ENCODE results near the gene ALDH1A1.

Gene ALDH1A1

DNA sequence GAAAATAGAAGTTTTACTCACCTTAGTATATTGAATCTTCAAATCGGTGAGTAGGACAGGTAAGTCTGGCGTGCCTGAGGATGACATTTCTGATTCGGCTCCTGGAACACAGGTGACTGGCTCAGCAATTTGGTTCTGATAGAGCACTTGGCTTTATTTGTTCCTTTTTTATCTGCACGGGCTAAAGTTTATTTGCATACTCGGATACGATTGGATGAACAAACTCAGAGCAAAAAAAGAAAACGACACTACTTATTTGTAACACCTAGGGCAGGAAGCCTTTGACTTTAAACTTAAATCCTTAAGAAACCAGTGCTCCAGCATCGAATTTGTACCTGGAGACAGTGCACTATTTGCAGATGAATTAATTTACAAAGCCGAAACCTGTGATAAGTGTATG, at the start of gene ALDH1A1:
ALDH1A1 (minus strand) TSS at position 140 of the 400 bp plus-strand sequence; CDS start at position 87, 53 bp downstream.
- DNase-seq (ENCODE audit: low read depth in 2 of 2, low spot score in 1 of 2), result no peak

DNA sequence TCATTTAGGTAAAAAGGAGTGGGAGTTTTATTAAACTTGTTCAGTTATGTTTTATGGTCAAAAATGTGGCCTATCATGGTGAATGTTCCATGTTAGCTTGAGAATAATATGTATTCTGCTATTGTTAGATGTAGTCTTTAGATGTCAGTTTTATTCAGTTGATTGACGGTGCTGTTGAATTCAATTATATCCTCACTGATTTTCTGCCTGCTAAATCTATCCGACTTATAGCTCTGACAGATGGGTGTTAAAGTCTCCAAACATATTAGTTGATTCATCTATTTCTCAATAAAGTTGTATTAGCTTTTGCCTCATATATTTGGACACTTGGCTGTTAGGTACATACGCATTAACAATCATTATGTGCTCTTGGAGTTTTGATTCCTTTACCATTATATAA, 49.0 kb upstream of the ALDH1A1 start:
- DNase-seq (ENCODE audit: low read depth in 2 of 2, low spot score in 1 of 2), result no peak

DNA sequence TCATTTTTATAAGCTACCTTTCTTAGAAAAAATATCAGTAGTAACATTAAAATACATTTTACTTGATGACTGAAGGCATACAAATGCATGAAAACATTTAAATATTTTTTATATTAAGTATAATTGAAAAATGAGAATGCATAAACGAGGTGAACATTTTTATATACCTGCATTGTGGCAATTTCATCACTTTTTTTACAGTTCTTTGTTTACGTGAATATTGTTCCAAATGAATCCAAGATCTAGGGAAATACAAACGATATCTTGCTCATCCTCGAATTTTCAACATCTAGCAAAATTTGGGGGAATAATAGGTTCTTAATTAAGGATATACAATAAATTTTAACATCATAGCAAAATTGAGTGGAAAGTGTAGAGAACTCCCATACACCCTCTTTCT, 45.5 kb upstream of the ALDH1A1 start:
- DNase-seq (ENCODE audit: low read depth in 2 of 2, low spot score in 1 of 2), result no peak

DNA sequence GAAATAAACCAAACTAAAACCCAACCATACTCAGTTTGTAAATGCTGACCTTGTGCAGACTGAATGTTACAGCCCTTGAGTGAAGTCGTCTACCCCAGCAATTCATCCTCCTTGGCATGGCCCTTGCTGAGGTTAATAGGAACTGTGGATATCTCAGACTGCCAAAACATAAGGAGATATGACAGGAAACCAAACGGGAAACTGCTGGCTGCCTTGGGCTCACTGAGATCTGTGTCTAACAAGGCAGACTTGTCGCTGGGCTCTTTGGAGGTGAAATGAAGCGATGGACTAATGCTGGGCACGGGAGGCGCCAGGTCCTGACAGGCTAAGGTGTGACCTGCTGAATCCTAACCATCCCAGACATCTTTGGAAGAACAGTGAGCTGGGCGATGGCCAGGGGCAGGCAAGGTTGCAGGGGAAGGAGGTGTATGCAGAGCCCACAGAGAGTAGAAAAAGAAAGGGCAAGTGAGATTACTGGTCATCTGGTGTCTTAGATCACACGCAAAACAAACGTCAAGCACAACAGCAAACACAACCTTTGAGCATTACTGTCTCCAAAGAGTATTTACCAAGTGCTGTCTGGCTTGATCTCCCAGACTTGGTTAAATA, 44.6 kb upstream of the ALDH1A1 start:
- DNase-seq (ENCODE audit: low read depth in 2 of 2, low spot score in 1 of 2), result no peak

DNA sequence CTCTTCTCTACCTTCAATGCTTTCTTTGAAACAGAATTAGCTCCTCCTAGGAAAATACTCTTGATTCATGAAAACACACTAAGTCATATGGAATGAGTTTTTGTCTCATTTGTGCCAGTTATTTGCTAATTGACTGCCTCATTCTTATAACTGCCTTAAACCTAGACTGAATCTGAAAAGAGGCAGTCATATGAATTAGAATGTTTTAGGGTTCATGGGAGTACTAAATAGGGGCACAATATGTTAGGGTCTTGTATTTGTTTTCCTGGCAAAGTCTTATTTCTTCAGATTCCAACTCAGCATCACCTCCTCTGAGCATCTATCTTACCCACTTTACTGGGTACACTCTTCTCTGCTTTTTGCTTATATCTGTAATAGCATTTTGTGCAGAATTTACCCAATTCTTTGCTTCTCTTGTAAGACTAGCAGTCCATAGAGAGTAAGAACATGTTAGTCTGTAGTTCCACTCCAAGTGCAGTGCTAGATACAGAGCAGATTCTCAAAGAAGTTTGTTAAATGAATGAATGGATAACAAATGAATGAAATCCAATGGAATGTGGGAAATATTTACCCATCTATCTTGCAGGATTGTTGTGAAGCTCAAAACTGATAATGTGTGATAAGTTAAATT, 43.9 kb upstream of the ALDH1A1 start:
- no peak for DNase-seq (ENCODE audit: low read depth in 2 of 2, low spot score in 1 of 2)

DNA sequence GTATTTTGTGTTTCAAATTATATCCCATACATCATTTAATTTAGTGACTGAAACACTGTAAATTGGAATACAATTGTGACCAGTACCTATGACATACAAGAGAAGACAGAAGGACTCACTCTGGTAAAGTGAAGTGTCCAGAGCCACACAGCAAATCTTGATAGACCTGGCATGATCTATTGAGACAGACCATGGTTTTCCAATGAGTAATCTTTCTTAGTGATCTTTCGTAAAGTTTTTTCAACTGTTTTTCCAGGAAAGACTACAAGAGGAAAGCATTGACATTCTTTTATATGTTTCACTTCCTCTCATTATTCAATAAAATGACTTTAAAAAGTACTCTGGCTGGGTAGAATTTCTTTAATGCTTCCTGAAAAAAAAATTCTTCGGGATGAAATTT, 43.3 kb upstream of the ALDH1A1 start:
- no peak for DNase-seq (ENCODE audit: low read depth in 2 of 2, low spot score in 1 of 2)

DNA sequence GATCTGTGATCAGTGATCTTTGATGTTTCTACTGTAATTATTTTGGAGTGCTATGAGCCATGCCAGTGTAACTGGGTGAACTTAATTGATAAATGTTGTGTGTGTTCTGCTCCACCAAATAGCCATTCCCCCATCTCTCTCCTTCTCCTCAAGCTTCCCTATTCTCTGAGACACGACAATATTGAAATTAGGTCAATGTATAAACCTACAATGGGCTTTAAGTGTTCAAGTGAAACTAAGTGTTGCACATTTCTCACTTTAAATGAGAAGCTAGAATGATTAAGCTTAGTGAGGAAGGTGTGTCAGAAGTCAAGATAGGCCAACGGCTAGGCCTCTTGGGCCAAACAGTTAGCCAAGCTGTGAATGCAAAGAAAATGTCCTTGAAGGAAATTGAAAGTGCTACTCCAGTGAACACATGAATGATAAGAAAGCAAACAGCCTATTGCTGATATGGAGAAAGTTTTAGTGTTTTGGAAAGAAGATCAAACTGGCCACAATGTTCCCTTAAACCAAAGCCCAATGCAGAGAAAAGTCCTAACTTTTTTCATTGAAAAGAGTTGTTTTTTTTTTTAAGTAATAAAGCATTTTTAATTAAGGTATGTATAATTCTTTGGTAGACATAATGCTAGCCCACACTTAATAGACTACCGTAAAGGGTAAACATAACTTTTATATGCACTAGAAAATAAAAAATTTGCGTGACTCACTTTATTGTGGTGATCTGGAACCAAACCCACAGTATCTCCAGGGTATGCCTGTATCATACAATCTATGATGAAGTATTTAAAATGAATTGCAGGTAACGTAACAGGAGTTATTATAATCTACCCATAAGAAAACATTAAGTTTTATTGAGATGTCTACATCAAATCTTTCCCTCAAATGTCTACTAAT, 42.5 kb upstream of the ALDH1A1 start:
- no peak for DNase-seq (ENCODE audit: low read depth in 2 of 2, low spot score in 1 of 2)

DNA sequence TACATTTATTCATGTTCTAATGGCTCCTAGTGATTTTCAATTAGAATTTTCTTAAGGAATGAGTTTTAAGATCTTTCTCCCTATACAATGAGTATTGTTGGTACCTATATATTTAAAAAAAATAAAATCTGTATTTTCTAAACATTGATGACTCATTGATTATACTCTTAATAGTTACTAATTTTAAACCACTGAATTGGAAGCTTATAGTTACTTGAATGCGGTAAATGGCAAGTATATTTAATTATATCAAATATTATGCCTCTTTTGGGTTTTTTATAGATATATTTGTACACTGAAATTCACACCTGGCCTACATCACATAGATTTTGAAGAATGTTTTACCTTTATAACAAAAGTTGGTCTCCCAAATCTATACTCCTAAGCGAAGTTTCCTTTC, 38.9 kb upstream of the ALDH1A1 start:
- no peak for DNase-seq (ENCODE audit: low read depth in 2 of 2, low spot score in 1 of 2)

DNA sequence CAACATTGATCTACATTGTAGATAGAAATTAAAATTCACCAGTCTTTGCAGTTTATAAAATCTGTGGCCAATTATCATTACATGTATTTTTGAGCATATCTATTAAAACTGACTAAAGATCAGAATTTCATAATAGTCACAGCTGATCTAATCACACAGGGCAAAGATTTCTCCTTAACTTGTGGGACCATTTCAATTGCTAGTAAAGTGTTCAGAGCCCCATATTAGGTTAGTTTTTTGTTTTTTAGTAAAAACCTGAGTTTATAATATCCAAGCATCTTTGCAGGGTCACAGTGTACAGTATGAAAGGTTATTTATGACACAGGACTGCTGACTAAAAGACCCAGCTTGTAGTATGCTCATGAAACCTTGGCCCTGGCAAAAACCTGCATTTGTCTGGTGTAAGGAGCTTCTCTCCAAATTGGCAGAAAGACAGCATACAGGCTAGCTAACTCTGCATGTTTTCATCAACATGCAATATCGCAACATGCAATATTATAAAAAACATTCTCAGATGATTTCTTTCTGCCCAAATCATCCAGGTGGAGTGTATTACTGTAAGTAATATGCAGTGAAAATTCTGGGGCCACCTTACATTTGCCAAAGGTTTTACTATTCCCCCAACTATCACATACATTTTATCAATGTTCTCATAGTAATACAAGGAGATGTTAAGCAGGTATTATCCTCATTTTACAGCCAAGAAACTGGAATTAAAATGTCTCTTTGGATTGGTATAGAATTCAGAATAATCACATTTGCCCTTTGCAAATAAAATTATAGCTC, 37.7 kb upstream of the ALDH1A1 start:
- no peak for DNase-seq (ENCODE audit: low read depth in 2 of 2, low spot score in 1 of 2)

DNA sequence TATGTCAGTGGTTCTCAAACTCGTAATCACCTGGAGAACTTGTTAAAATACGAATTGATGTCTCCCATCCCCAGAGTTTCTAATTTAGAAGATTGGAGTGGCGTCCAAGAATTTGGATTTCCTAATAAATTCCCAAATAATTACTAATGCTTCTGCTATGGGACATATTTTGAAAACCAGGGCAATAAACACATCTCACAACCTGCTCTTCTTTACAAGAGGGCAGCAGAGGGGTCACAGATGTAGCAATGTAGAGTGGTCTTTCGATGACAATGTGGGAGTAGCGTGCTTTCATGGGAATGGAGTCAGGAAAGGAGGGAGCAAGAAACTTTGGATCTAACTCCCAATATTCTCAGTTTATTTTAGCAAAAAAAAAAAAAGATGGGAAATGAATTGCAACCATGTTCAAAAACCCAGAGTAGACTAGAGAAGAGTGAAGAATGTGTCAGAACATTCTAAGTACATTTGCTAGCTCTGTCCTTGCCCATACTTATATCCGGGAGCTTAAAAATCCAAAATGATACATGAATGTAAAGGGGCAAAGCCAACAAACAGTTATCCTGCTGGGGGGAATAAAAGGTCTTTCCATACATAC, 33.8 kb upstream of the ALDH1A1 start:
- DNase-seq (ENCODE audit: low read depth in 2 of 2, low spot score in 1 of 2), result no peak

DNA sequence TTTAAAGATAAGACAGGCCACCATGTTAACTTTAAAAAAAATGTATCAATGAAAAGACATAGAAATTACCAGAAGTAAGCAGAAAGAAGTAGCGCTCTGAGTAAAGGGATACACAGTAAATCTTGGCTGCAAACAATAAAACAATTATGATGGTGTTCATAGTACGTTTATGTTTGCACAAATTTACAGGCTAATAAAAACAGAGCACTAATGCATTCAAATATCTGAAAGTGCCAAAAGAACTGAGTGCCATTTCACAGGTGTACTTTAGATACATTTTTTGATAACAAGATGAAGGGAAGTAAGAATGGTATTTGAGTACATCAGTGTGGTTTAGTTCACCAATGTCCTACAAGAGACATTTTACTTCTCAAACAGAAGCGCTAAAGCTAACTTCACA, 32.9 kb upstream of the ALDH1A1 start:
- DNase-seq (ENCODE audit: low read depth in 2 of 2, low spot score in 1 of 2), result no peak

DNA sequence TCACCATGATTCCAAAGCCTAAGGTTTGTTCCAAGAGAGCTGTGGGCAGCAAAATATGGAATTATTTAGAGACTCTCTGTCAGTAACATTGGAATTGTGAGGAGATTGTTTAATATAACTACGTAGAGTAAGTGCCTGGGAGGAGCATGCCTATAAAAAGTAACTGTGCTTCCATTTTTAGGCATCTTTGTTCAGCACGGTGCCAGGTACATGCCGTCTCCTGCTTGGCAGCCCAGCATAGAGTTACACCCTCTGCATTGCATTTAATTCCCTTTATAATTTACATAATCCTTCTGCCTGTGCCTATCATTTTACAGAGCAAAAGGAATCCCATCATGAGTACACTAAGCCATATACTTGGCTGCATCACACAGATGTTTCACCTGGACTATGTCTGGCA, 32.1 kb upstream of the ALDH1A1 start:
- no peak for DNase-seq (ENCODE audit: low read depth in 2 of 2, low spot score in 1 of 2)

DNA sequence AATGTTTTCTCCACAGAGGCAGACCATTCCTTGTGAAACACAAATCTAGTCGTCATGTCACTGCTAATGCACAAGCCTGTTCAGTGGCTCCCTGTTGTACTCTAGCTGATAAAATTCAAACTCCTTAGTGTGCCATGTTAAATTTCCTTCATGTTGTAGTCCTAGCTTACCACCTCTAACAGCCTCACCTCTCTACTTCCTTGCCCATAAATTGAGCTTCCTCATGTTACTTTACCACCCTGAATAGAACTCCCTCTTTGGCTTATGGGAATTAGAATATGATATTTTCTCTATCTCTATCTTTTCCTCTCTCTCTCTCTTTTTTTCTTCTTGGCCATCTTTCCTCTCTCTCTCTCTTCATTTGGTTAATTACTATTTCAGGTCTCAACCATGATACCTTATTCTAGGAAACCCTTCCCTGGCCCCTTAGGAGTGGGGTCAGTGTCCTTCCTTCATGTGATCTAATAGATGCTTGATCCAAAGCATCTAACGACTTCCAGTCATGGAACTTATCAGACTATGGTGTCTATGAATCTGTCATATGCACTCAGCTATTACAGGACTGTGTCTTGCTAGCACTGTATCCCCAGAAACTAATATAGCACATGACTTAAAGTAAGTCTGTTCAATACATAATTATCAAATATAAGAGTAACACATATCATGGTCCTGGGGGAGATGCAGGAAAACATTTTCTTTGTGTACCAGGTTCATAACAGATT, 31.5 kb upstream of the ALDH1A1 start:
- no peak for DNase-seq (ENCODE audit: low read depth in 2 of 2, low spot score in 1 of 2)

DNA sequence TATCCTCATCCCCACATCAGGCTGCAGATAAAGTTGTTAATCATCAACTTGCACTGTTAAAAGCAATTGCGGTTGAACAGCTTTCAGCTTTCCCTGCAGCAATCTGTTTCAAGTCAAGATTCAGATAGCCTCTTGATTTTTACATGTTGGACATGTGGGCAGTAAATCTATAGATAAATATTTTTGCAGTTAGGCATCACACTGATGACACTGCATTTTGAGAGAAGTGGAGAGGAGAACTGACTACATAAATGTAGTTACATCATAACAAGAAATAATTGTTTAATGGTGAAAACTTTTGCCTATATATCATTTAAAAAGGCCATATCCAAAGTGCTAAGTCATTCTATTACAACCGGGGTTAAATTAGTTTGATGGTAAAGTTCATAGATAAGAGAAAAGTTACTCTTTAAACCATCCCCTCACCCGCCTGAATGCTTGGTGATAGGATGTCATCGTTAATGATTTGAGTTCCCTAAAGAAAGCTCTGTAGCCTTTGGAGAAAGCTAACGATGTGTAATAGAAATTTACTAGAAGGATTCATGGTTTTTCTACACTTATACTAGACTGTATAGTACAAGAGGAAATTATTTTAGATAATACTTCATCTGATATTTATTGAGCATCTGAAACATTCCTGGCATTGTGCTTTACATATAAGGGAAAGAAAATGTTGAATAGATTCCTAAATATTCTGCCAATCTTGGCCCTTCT, 30.8 kb upstream of the ALDH1A1 start:
- DNase-seq (ENCODE audit: low read depth in 2 of 2, low spot score in 1 of 2), result no peak

DNA sequence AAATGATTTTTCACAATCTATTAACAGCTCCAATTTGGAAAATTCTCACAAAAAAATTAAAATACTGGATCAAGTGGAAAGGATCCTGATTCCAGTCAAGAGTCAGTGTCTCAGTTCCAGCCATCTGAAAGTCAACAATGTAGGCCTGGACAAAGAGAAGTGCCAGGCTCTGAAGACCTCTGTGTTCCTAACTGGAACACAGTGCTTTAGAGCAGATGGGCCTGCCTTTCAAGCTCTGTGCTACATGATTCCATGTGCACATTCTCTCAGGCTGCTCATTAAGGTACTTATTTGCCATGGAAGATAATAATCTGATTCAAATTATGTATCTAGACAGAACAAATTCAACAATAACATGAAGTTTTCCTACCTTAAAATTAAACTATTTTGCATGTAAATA, 30.2 kb upstream of the ALDH1A1 start:
- no peak for DNase-seq (ENCODE audit: low read depth in 2 of 2, low spot score in 1 of 2)

DNA sequence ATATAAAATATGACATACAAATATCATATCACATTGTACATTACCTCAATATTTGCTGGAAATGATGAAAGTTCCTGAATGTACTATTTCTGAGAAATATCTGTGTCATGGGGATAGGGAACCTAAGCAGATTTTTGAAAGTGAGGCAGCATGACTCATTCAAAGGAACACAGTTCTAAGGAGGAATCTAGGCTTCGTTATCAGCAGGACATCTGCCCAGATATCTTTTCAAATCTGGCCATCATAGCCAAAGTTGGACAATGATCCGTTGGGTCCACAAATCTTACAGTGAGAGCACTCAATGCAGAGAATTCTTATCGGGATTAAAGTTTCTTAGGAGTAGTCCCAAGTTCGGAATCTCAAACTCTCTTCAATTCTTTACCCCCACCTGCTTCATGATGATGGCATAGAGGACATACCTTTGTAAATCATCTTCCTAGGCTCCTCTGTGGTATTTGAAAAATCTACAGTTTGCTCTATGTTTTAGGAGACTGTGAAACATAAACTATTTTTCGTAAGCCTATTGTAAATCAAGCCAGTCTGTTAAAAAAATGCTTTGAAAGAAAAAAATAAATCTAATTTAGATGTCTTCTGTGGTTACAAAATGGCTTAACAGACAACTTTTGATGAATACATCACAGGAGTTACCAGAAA, 29.4 kb upstream of the ALDH1A1 start:
- DNase-seq (ENCODE audit: low read depth in 2 of 2, low spot score in 1 of 2), result no peak

DNA sequence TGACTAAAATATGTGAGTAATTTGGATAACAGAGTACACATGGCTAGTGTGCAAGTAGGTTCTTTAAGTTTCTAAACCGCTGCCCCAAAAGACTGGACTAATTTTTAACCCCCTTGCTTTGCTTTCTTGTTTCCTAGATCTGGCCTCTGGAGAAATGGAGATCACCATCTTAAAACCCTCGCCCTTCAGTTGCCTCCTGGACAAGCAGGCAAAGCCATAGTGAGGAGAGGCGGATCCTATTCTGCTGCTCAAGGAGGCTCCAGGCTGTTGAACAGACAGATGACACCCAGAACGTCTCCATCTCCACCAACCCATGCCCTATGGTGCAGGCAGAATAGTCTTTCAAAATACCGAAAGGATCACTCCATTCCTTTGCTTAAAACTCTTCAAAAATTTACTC, 28.6 kb upstream of the ALDH1A1 start:
- DNase-seq (ENCODE audit: low read depth in 2 of 2, low spot score in 1 of 2), result no peak

DNA sequence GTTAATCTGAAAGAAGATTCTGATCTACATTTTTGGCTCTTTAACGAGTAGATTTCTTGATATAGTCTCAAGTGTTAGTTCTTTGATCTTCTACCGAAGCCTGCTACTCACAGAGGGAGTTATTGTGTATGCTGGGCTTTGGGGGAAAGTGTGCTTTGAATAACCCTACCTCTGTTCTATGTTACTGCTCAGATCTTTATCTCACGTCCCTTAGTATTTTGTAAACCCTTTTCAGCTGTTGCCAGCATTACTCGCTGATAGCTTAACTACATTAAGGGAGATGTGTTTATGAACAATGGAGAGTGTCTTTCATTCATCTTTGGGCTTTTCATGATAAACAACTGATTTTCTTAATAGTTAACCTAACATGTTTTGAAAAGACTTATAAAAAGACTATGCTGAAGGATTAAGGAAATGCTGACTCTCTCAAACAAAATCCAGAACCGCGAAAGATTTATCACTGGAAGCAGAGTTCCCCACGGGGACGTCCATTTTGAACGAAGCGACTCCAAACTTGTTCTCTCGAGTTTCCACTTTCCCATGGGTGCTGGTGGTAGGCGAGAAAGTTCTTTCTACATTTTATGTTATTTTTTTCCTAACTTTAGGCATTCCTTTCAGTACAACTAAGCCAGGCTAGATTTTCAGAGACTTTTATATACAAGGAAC, 27.9 kb upstream of the ALDH1A1 start:
- no peak for DNase-seq (ENCODE audit: low read depth in 2 of 2, low spot score in 1 of 2)

DNA sequence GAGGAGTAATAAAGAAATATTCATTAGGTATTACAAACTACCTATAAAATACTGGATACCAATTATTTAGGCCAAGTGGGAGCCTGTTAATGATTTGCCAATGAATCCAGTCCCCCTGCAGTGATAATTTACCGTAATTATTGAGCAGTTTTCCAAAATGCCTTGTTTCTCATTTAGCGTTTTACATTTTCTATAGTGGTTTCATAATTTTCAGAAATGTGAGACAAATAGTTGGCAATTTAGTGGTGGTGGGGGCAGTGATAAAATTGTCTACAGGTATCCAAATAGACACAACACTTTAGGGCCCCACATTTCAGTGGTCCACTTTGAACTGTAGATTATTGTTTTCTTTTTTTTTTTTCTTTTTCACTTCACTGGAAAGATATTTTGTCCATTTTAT, 27.3 kb upstream of the ALDH1A1 start:
- no peak for DNase-seq (ENCODE audit: low read depth in 2 of 2, low spot score in 1 of 2)
